HG03442 (cell line): ENCODE results near the gene COX7A2L.

Experiments
- ATAC-seq: cut with Tn5 transposase; IDR thresholded peaks from one replicate; pipeline ENCODE4 v1.9.1; 2021; ENCODE audit warnings: mild to moderate bottlenecking, moderate library complexity; ENCODE audit not compliant: unreplicated experiment

The COX7A2L gene

DNA sequence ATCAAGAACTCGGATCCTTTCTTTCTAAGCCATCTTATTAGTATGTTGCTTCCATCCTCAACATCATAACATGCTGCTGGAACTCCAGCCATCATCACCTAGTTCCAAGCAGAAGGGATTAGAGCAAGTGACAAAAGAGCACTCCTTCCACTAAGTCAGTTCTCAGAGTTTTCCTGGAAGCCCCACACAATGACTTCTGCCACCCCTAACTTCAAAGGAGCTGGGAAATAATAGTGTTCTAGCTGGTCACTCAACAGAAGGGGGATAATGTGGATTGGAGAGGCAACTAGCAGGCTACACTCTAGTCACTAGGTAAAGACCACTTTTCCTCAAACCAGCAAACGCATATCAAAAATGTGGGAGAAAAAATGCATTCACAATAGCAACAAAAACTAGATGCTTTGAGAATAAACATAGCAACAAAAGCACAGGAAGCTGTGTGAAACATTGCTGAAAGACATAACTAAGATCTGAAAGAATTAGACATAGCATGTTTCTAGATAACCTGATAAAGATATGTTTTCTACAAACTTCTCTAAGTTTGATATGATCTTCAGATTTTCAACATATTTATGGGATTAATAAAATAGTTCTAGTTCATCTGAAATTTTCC is 39.5 kb downstream of the COX7A2L start:
- ATAC-seq, result no peak

DNA sequence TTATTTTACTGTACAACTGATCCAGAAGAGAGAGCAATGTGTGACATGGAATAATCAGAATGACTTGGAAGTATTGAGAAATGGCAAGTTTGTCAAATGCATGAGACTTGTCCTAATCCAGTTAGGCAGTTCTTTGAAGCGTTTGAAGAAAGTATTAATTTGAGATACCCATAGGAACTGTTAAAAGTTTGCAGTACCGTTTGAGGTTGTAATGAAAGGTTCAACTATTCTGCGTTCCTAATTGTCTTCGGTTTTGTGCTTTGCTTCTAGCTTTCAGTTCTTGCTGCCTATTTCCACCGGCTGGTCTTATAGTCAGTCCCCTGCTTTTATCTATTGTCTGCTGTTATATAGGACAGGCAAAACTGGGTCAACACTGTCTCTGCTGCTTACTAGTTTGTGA is 41.8 kb downstream of the COX7A2L start:
- no peak for ATAC-seq

DNA sequence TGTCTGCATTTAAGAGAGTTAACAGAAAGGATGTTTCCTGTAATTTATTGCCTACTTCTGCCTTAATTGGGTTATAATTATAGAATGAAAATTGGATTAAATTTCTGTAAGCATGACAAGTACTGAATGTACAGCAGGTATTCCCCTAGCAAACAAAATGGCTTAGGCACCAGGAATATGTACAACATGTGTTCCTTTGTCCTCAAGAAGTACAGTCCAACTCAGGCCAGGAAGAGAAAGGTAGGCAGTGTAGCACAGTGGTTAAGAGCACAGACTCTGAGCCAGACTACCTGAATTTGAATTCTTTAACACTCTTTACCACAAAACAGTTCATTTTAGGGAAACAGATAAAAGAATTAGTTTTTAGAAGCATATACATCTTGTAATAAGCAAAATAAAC is 43.1 kb downstream of the COX7A2L start:
- no peak for ATAC-seq

DNA sequence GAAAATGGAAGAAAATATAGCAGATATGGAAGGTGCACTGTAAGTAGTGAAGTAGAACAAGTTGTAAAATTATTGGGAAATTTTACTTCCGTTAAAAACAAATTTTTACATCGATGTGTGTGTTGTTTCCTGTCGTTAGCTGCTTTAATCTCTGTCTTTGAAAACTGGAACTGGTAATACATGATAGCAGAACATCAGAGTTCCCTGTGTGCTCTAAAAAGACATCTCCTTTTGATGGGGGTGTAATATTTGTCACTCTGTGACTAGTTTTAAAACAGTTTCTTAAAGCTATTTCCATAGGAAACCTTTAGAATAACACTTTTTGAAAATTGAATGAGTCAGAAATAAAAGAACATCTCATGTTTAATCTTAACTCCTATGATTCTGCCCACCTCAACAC is 43.5 kb downstream of the COX7A2L start:
- ATAC-seq, result no peak

DNA sequence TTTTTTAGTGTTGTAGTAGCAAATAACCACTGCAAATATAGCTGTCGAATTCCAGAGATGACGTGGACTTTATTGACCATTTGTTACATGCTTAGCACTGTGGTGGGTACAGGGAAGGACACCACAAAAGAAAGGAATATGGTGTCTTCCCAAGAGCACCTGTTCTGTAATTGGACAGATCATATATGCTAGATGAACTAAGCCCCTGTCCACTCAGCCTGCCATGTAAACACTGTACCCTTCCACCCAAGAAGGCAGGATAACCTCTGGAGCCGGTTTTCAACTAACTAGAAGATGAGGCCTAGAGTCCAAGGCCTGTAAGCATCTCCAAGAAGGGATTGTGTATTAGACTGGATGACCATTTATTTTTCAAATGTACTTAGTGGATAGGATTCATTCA is 44.1 kb downstream of the COX7A2L start:
- ATAC-seq, result no peak

DNA sequence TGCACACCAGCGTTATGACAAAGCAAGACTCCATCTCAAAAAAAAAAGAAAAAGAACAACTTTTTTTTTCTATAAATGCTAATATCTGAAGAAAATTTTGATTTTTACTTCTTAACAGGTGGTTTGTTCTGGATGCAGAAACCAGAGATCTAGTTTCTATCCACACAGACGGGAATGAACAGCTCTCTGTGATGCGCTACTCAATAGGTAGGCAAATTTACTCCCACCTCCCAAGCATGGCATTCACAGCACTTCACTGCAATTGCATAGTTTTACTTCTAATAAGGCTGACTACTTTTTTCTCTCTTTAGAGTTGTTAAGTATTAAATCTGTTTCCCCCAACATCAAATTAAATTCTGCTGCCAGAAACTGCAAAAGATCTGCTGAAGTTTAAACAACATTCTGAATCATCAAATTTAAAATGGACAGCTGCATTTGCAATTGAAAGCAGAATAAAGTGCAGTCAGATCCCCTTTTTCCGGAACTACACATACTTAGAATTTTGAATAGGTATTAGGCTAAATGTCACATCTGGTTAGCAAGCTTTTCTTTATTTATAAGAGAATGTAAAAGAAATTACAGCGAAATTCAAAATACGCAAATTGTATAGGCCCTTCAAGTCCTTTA is 45.1 kb downstream of the COX7A2L start:
- no peak for ATAC-seq

DNA sequence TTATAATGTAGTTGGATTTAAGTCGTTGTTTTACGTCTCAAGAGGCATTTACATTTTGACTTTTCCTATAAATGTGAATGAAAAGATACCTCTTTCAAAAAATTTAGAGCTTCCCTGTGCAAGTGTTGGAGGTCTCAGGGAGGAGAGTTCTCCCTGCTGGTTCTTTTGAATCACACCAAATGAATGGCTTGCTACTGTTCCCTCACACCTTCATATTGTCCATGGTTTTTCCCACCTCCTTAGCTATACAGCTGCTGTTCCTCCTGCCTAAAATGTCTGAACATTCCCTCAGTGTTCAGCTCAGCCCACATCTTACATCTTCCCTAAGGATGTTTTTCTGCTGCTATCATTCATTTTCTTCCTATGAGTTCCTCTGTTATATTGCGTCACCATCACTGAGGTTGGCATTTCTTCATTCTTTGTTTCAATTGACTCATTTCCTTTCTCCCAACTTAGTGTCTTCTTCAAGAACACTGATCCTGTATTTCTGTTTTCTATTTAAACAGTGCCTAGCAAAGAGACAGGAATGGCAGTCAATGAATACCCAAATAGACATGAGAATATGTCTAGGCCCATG is 46.0 kb downstream of the COX7A2L start:
- no peak for ATAC-seq

DNA sequence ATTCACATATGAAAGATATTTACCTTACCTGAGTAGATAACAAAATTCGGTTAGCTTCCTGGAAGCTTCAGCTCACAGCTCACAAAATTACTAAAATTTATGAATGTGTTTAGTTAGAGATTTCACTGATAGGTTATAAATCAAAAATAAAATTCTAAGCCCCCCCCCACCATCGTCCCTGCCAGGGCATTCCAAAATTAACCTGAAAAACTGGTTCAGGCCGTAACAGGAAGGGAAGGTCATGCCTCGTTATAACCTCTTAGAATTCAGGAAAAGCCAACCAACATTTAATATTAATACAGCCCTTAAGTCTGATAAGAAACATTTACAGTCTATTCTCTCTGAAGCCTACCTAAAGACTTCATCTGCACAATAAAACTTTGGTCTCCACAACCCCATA is 48.9 kb downstream of the COX7A2L start:
- no peak for ATAC-seq

DNA sequence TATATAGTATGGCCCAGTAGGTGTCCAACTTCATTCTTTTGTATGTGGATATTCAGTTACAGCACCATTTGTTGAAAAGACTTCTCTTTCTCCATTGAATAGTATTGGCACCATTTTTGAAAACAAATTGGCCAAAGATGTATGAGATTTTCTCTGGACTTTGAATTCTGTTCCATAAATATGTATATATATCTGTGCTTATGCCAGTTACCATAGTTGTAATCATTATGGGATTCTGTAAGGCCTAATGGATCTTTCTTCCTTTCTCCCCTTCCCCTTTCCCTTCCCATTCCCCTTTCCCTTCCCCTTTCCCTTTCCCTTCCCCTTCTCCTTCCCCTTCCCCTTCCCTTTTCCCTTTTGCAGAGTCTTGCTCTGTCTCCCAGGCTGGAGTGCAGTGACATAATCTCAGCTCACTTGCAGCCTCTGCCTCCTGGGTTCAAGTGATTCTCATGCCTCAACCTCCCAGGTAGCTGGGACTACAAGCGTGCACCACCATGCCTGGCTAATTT is 51.0 kb downstream of the COX7A2L start:
- no peak for ATAC-seq

DNA sequence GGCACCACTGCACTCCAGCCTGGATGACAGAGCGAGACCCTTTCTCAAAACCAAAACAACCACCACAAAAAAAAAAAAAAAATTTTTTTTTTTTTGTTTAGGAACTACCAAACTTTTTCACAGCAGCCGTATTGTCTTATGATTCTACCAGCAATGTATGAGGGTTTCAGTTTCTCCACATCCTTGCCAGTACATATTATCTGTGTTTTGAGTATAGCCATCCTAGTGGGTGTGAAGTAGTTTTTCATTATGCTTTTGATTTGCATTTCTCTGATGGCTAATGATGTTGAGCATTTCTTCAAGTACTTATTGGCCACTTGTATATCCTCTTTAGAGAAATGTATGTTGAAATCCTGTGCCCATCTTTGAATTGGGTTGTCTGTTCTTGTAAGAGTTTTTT is 51.7 kb downstream of the COX7A2L start:
- ATAC-seq, result no peak

DNA sequence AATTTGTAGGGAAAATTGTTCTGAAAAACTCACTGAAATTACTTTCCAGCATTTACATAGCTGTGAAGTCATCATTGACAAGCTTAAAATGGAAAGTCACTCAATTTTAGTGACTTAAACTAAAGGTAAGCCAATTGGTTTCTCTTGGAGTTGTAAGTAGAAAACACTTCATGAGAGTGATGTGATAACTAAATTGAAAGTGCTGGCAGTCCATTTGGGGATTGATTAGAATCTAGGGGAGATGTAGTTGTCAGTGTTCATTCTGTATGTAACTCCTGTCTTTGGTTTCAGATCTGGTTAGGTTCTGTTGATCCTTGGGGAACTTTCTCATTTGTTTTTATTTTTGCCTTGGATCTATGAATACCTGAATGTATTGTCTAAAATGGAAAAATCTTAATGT is 53.8 kb downstream of the COX7A2L start:
- no peak for ATAC-seq

DNA sequence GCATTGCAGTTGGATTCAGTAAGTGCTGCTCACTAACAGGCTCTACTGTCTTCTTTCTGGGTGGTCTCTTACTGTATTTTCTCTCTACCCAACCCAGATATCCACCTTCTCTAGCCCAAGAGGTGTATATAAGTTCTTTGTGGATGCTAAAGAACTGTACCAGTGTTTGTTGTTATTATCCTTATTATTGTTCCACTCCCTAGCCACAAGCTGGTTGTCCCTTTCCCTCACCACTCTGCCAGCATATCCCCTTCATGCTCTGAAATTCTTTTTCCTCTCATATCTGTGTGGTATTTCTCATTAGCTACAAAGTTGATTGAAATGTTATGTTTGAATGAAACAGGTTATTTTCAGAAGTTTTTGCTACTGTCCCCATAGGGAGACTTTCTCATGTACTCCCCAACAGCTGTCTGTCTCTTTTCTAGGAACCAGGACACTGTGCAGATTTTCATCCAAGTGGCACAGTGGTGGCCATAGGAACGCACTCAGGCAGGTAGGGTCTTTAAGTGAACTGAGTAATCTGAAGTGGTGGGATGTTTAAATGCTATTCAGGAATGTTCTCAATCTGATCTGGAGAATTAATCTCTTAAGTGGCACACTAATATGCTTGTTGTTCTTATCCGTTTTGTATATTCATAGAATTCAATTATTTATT is 56.8 kb downstream of the COX7A2L start:
- ATAC-seq, result no peak

DNA sequence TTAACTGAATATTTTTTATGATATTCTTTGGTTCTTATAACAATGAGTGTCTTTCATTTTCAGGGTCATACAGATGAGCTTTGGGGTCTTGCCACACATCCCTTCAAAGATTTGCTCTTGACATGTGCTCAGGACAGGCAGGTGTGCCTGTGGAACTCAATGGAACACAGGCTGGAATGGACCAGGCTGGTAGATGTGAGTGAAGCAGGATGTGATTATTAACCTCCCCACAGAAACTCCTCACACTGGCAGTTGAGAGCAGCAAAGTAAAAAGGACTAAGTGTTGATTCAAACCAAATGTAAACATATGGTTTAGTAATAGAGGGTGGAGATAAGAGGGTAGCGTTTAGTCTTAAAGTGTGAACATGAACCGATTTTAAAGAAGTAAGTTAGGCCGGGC is 57.8 kb downstream of the COX7A2L start:
- no peak for ATAC-seq

DNA sequence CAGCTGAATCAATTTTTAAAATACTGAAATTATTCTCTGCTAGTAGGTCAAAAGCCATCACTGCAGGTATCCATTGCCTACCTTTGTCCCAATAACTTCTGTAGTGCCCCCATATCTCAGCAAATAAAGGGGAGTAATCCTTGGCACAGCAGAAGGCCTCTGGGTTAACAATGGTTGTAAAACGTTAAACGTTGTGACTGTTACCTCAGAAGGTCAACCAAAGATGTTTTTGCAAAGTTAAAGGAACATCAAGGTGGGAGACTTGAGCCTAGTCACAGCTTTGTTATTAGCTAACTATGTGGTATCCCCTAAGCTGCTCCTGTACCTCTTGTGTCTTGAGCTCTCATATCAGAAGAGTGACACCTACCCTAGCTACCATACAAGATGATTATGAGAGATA is 60.5 kb downstream of the COX7A2L start:
- ATAC-seq, result no peak
